ENCODE measurements around the gene FOLR2. TPM values are rescaled to one million over a fixed set of nuclear protein-coding genes. Genes with fewer than 3 reads are reported as not detected.

The FOLR2 gene
- total RNA-seq (2014; rRNA removed; shearing (Covaris generic)) (not detected in 2 replicates), polyA plus RNA-seq (2016; fragmentation: Nextera tagmentation; extraction: Ambion mirVana) (not detected in 2 replicates)
- long read RNA-seq = 0 reads

GRCh38 chr11:72216638-72217037 lies at the start of gene FOLR2:
Gene FOLR2, plus strand, starts transcription at chr11:72216794. Its CDS starts 1,791 bp downstream, at chr11:72218585.
- 0 out of 2 replicates have a peak, but pooled peaks cover under 1% of the 10 kb centered on the region for H3K27me3 ChIP-seq (ENCODE audit: insufficient read depth)
- Mint-ChIP-seq H3K4me1 (no peaks in the 10 kb centered on the region; the same call in 1 of the 3 replicates), H3K9me3 (no peaks in the 10 kb centered on the region), H3K4me3 (no peak within 1 kb of the TSS), H3K27me3 (ENCODE audit: insufficient read depth, low read depth, poor library complexity) (peaks cover 14% of the 10 kb centered on the region), H3K27ac (no peak within 1 kb of the TSS), H3K36me3 (ENCODE audit: low read depth) (no peaks in the 10 kb centered on the region; the same call in 2 of the 3 replicates)
- H4K20me1 ChIP-seq (replicated peaks; ENCODE audit: insufficient read depth) = no peaks in the 10 kb centered on the region
- no peaks in the 10 kb centered on the region for H3K9me2 ChIP-seq (ENCODE audit: insufficient read depth)
- ATAC-seq (no peak), DNase-seq (ENCODE audit: low spot score) (no peak)
- no peaks in the 10 kb centered on the region for H3F3A ChIP-seq (replicated peaks; ENCODE audit: low read depth)
- no peak for TF ChIP-seq ZNF462 (CRISPR knock-in tag; IDR thresholded peaks at IDR 0.05)
- TF ChIP-seq ZNF114 (CRISPR knock-in tag; IDR thresholded peaks at IDR 0.05) = no peak
- TF ChIP-seq CREB1 (CRISPR knock-in tag; IDR thresholded peaks at IDR 0.05; ENCODE audit: low read depth) = no peak
- no peak for TF ChIP-seq REST (IDR thresholded peaks at IDR 0.05; ENCODE audit: unreplicated experiment)
- no peak for TF ChIP-seq NANOG (IDR thresholded peaks at IDR 0.05; ENCODE audit: borderline replicate concordance)
- TF ChIP-seq ETS1 (IDR thresholded peaks at IDR 0.05) = no peak
- TF ChIP-seq STAT1 (IDR thresholded peaks at IDR 0.05; ENCODE audit: unreplicated experiment) = no peak
- no peak for TF ChIP-seq JUNB (IDR thresholded peaks at IDR 0.05; ENCODE audit: unreplicated experiment)
- no peak for TF ChIP-seq EZH2 (IDR thresholded peaks at IDR 0.05; ENCODE audit: low read depth, unreplicated experiment)
- TF ChIP-seq EZH2phosphoT487 (IDR thresholded peaks at IDR 0.05; ENCODE audit: unreplicated experiment) = no peak
- TF ChIP-seq POLR2AphosphoS5 (IDR thresholded peaks at IDR 0.05; ENCODE audit: low read depth) = no peak
- no peak for TF ChIP-seq ZNF331 (CRISPR knock-in tag; IDR thresholded peaks at IDR 0.05; ENCODE audit: low read depth)
- TF ChIP-seq CTCF (conservative IDR thresholded peaks at IDR 0.05; ENCODE audit: low read depth in 2 of 2) = no peak
- H2AFZ ChIP-seq = no peak within 1 kb of the TSS; the same call in 1 of the 2 replicates
- H3K4me3 ChIP-seq = no peak within 1 kb of the TSS
- H3K4me1 ChIP-seq (ENCODE audit: insufficient read depth) = no peaks in the 10 kb centered on the region; the same call in 1 of the 2 replicates
- H3K4me2 ChIP-seq = no peak within 1 kb of the TSS
- H3K79me2 ChIP-seq (replicated peaks; ENCODE audit: insufficient read depth) = no peaks in the 10 kb centered on the region
- no peak within 1 kb of the TSS for H3K27ac ChIP-seq (ENCODE audit: low read depth)
- no peaks in the 10 kb centered on the region for H3K36me3 ChIP-seq (ENCODE audit: insufficient read depth)

All from GM23338 (cell line).